Adrenal gland (tissue), 12 donors: ENCODE results near the gene LIMS2. TPM values are rescaled to one million over a fixed set of nuclear protein-coding genes. Genes with fewer than 3 reads are reported as not detected.

Experiments
- DNase-seq, 7 donors: peaks; one replicate each; pipeline ENCODE4 v3.0.0-alpha.2; 2019 to 2020
- H3K27ac ChIP-seq, 5 donors: fragments of 200-600 bp; sonication (generic) in 4 of 5; 1 replicate in 3 of 5; 2 replicates in 2 of 5; pipeline versions ENCODE4 v1.5.1 to v1.8.0; 2016 to 2020; ENCODE audit warnings: mild to moderate bottlenecking in 1 of 5
- H3K27me3 ChIP-seq: fragments of 200-600 bp; 2 replicates; pipeline ENCODE4 v1.8.0; 2021
- H3K36me3 ChIP-seq, 2 donors: fragments of 200-600 bp; replicated peaks in 1 of 2; 1 replicate in 1 of 2; 2 replicates in 1 of 2; pipeline versions ENCODE4 v1.5.1 to v1.8.0; 2018 to 2022
- H3K4me1 ChIP-seq, 2 donors: fragments of 200-600 bp; replicated peaks in 1 of 2; 1 replicate in 1 of 2; 2 replicates in 1 of 2; pipeline versions ENCODE4 v1.5.1 to v1.8.0; 2018 to 2021
- H3K4me3 ChIP-seq, 4 donors: fragments of 200-600 bp; sonication (generic) in 3 of 4; one replicate each; pipeline ENCODE4 v1.5.1; 2016 to 2018
- H3K9me3 ChIP-seq, 3 donors: fragments of 200-600 bp; sonication (generic) in 1 of 3; replicated peaks in 1 of 3; 1 replicate in 2 of 3; 2 replicates in 1 of 3; pipeline versions ENCODE4 v1.5.1 to v1.8.0; 2016 to 2021
- CTCF ChIP-seq, 6 experiments: fragments of 450-650 bp in 4 of 6; fragments of 200-600 bp in 2 of 6; sonication (generic) in 1 of 6; IDR thresholded peaks; 1 replicate in 5 of 6; 2 replicates in 1 of 6; pipeline versions ENCODE4 v1.5.1 to v1.8.0; 2016 to 2021; ENCODE audit warnings: antibody characterized with exemption in 6 of 6, mild to moderate bottlenecking in 2 of 6, moderate library complexity in 1 of 6
- POLR2A ChIP-seq, 2 donors: fragments of 450-650 bp; IDR thresholded peaks; one replicate each; pipeline ENCODE4 v1.6.1; 2017; ENCODE audit warnings: antibody characterized with exemption in 2 of 2, mild to moderate bottlenecking in 2 of 2, moderate library complexity in 1 of 2
- WGBS, 4 donors: extraction: QIAGEN DNeasy Blood & Tissue Kit in 2 of 4; methylation state at CpG; one replicate each; pipeline versions ENCODE4 v1.1.5 to v1.1.7; 2013 to 2017; 5-methylcytosine and 5-hydroxymethylcytosine counted together
- intact Hi-C, 2 donors: fragments of 100-400 bp; cut with DNase I; formaldehyde crosslinking; loops; one replicate each; pipeline versions ENCODE4 v1.14.1 to v1.15.0; 2022 to 2023
- polyA plus RNA-seq, 3 donors: library from polyadenylated mRNA; stranded (reverse); fragments of 200-250 nt in 2 of 3; fragments of 350-450 nt in 1 of 3; fragmentation: Illumina TruSeq in 1 of 3; extraction: RNeasy Lipid Tissue Mini Kit (QIAGEN cat#74804) in 1 of 3; gene quantifications; one replicate each; pipeline ENCODE4 v1.2.3, GENCODE V29; 2013 to 2014
- total RNA-seq, 9 donors: library from RNA; depleted of rRNA in 4 of 9; stranded (reverse); fragments of >200 nt in 4 of 9; fragments of 120-200 nt in 1 of 9; fragmentation: NEBNext Ultra II Directional in 1 of 9; extraction: Animal tissue kit (Norgen Biotek cat#: 25700) in 1 of 9; gene quantifications; one replicate each; pipeline versions ENCODE4 v1.1.0 to v1.2.4, GENCODE V29; 2013 to 2023
- donor health status: healthy with polysubstance abuse.
- donor health status: Bipolar disorder and iron deficiency.
- donor health status: DM: yes; HTN: yes; CAD: no.
- donor health status: DM: no; HTN: no; CAD: no.
- donor health status: DM: no; HTN: no; CAD: no.
- donor health status: DM: yes; HTN: yes; CAD: no.

The LIMS2 gene
- total and polyA plus RNA-seq, 12 donors = 1.4 to 142 (median 16.1) TPM

- intact Hi-C loops = no loop called here
- peaks cover 10% of the 10 kb centered on the region for H3K27me3 ChIP-seq
- H3K4me3 ChIP-seq = no peak overlapping the region
- peaks cover 8 to 21% of the 10 kb centered on the region in 2 donors for H3K4me1 ChIP-seq
- H3K36me3 ChIP-seq = no peaks in the 10 kb centered on the region
- H3K27ac ChIP-seq = no peak overlapping the region
- peak in 1 of 7 donors; percentile 34 for DNase-seq
- TF ChIP-seq POLR2A (IDR thresholded peaks at IDR 0.05) = no peak
- TF ChIP-seq CTCF (IDR thresholded peaks at IDR 0.05) = no peak
- 81 to 93% (median 90%) methylated on average over 10 of the region's 10 CpGs for WGBS, 4 donors
- no peaks in the 10 kb centered on the region for H3K9me3 ChIP-seq
Observed at GRCh38 chr2:127678531-127678930, 3.2 kb upstream of the LIMS2 start.

GRCh38 chr2:127676906-127677305 is 1.6 kb upstream of the LIMS2 start:
- no peak for TF ChIP-seq POLR2A (IDR thresholded peaks at IDR 0.05)
- TF ChIP-seq CTCF (IDR thresholded peaks at IDR 0.05) = no peak
- Histone ChIP-seq H3K9me3 (no peaks in the 10 kb centered on the region), H3K36me3 (no peaks in the 10 kb centered on the region), H3K4me3 (no peak overlapping the region), H3K27ac (no peak overlapping the region), H3K27me3 (peaks cover 10% of the 10 kb centered on the region), H3K4me1 (peaks cover 8 to 16% of the 10 kb centered on the region in 2 donors)
- intact Hi-C loops = no loop called here
- 76 to 86% (median 78%) methylated on average over 2 of the region's 2 CpGs for WGBS, 4 donors
- no peak for DNase-seq

GRCh38 chr2:127674241-127675209 is 805 bp downstream of the LIMS2 start:
- peaks cover 10% of the 10 kb centered on the region for H3K27me3 ChIP-seq
- intact Hi-C loops = no loop called here
- H3K27ac ChIP-seq = peak overlapping the region in 2 of 5 donors; percentile 39 to 71
- peaks cover 8 to 16% of the 10 kb centered on the region in 2 donors for H3K4me1 ChIP-seq
- no peak for TF ChIP-seq CTCF (IDR thresholded peaks at IDR 0.05)
- no peak for TF ChIP-seq POLR2A (IDR thresholded peaks at IDR 0.05)
- no peaks in the 10 kb centered on the region for H3K36me3 ChIP-seq
- H3K4me3 ChIP-seq = peak overlapping the region in 2 of 4 donors; percentile 24 to 64
- H3K9me3 ChIP-seq = no peaks in the 10 kb centered on the region
- 10 to 80% (median 16%) methylated on average over 1 to 72 of the region's 72 CpGs for WGBS, 4 donors
- peak in 2 of 7 donors; percentile 12 to 54 for DNase-seq

- Histone ChIP-seq H3K27me3 (peaks cover 10% of the 10 kb centered on the region), H3K36me3 (no peaks in the 10 kb centered on the region), H3K4me1 (peaks cover 8 to 16% of the 10 kb centered on the region in 2 donors), H3K27ac (peak overlapping the region in 1 of 5 donors; percentile 71), H3K4me3 (no peak overlapping the region), H3K9me3 (no peaks in the 10 kb centered on the region)
- TF ChIP-seq CTCF (IDR thresholded peaks at IDR 0.05) = no peak
- TF ChIP-seq POLR2A (IDR thresholded peaks at IDR 0.05) = no peak
- WGBS, 4 donors = 82 to 89% (median 85%) methylated on average over 17 of the region's 17 CpGs
- intact Hi-C loops = no loop called here
- DNase-seq = peak in 1 of 7 donors; percentile 35
Observed at GRCh38 chr2:127673291-127674069, 1.9 kb downstream of the LIMS2 start.
